Measurements from ENCODE around the gene RALGPS1.

Gene RALGPS1

DNA sequence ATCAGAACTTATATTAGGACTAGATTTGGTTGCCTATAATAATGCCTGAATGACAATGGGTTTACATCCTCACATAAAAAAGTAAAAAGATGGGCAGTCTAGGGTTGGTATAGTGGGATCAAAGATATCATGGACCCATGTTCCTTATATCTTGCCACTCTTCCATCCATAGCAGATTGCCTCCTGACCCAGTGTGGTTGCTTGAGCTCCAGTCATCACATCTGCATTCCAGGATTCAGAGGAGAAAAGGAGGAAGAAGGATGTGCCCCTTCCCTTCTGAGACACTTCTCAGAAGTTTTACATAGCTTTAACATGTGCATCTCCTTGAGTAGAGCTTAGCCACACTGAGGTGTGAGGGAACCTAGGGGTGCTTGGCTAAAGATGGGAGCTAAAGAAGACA is 22.9 kb downstream of the RALGPS1 start:
- TF ChIP-seq, protein P1, sequence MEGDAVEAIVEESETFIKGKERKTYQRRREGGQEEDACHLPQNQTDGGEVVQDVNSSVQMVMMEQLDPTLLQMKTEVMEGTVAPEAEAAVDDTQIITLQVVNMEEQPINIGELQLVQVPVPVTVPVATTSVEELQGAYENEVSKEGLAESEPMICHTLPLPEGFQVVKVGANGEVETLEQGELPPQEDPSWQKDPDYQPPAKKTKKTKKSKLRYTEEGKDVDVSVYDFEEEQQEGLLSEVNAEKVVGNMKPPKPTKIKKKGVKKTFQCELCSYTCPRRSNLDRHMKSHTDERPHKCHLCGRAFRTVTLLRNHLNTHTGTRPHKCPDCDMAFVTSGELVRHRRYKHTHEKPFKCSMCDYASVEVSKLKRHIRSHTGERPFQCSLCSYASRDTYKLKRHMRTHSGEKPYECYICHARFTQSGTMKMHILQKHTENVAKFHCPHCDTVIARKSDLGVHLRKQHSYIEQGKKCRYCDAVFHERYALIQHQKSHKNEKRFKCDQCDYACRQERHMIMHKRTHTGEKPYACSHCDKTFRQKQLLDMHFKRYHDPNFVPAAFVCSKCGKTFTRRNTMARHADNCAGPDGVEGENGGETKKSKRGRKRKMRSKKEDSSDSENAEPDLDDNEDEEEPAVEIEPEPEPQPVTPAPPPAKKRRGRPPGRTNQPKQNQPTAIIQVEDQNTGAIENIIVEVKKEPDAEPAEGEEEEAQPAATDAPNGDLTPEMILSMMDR (IDR thresholded peaks at IDR 0.05; ENCODE audit: borderline replicate concordance, insufficient read depth, low read depth, low read length): no peak
- no peak overlapping the region for H3K4me3 ChIP-seq (ENCODE audit: low read depth, low read length)

DNA sequence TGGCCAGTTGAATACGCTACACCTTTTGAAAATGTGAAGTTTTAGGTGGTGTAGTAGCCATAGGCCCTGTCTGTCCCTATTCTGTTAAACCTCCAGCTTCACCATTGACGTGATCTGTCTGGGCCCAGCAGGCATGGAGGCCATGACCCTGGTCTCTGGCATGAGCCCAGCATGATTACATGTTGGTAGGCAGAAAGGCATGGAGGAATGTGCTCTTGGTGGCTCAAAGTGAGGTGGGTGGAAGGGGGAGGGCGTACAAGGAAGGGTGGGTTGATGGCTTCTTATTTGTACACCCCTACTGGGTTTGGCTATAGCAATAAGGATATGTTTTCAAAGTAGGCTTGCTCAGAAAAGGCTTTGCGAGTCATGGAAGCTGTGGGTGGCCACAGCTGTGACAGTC is 23.7 kb downstream of the RALGPS1 start:
- TF ChIP-seq, protein P1 (IDR thresholded peaks at IDR 0.05; ENCODE audit: borderline replicate concordance, insufficient read depth, low read depth, low read length): no peak
- H3K4me3 ChIP-seq (ENCODE audit: low read depth, low read length): no peak overlapping the region

DNA sequence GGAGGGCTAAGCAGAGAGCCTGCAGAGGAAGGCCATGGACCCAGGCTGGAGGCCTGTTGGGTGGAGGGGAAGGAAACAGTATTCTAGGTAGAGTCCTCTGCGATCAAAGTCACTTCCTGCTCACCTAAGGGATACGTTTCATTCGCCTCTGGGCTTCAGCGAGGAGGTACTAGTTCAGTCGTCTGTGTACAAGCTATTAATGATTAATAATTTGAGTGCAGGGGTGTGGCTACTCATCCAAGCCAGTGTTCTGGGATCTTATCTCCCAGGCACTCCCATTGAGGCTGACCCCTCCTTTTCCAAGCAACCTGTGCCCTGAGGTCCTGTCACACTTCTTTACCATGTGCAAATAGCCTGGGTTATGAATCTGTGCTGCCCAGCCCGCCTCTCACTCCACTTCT is 25.2 kb downstream of the RALGPS1 start:
- TF ChIP-seq, protein P1 (IDR thresholded peaks at IDR 0.05; ENCODE audit: borderline replicate concordance, insufficient read depth, low read depth, low read length): no peak

DNA sequence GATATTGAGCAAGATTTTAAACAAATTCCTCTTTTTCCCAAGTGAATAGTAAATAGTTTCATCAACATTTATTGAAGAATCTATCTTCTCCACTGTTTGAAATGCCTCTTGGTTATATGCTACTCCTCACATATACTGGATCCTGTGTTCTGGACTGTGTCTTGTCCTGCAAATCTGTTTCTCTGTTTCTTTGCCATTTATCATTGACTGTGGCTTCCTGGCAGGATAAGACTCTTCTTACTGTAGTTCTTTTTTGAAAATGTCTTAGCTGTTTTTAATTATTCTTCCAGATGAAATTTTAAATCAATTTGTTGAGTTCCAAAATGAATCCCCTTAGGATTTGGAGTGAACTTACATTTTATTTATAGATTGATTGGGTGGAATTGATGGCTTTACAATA is 27.8 kb downstream of the RALGPS1 start:
- TF ChIP-seq, protein P1 (IDR thresholded peaks at IDR 0.05; ENCODE audit: borderline replicate concordance, insufficient read depth, low read depth, low read length): no peak
- H3K4me3 ChIP-seq (ENCODE audit: low read depth, low read length): no peak overlapping the region

More for the DNA sequence above, 25.2 kb downstream of the RALGPS1 start:
- no peak overlapping the region for H3K4me3 ChIP-seq (ENCODE audit: low read depth, low read length)

DNA sequence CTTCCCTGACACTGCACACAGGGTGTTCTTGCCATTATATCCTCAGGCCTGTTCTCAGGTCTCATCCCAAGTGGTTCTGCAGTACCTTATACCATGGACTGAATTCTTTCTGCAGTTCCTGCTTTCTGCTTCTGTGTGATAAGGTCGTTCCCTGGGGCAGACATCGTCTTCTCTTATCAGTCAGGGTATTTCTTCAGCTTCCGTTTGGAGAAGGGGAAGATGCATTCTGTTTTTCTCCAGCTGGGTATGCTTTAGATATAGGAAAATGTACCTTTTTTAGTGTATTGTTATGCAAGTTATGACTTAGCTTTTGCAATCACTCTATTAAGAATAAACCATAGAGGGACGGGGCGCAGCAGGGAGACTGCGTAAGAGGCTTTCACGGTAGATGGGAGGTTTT is 31.1 kb downstream of the RALGPS1 start:
- no peak overlapping the region for H3K4me3 ChIP-seq (ENCODE audit: low read depth, low read length)
- TF ChIP-seq, protein P1 (IDR thresholded peaks at IDR 0.05; ENCODE audit: borderline replicate concordance, insufficient read depth, low read depth, low read length): no peak

DNA sequence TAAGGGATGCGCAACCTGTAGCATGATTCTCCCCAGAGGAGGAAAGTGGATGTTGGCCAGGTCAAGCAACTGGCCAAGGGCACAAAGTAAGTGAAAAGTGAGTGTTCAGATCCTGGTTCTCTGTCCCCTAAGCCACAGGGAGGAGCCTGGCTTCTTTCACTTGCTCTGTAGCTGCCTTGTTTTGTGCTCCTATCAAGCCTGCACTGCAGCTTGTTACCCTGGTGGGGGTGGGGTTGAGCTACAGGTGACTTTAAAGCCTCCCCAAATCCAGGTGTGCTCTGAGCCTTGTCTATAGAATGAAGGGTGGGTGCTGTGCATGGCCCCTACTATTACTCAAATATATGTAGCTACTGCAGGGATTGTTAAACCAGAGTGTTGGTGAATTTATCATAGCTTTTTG is 32.9 kb downstream of the RALGPS1 start:
- TF ChIP-seq, protein P1 (IDR thresholded peaks at IDR 0.05; ENCODE audit: borderline replicate concordance, insufficient read depth, low read depth, low read length): peak; percentile 28; the same call in 1 of the 2 replicates
- no peak overlapping the region for H3K4me3 ChIP-seq (ENCODE audit: low read depth, low read length)

DNA sequence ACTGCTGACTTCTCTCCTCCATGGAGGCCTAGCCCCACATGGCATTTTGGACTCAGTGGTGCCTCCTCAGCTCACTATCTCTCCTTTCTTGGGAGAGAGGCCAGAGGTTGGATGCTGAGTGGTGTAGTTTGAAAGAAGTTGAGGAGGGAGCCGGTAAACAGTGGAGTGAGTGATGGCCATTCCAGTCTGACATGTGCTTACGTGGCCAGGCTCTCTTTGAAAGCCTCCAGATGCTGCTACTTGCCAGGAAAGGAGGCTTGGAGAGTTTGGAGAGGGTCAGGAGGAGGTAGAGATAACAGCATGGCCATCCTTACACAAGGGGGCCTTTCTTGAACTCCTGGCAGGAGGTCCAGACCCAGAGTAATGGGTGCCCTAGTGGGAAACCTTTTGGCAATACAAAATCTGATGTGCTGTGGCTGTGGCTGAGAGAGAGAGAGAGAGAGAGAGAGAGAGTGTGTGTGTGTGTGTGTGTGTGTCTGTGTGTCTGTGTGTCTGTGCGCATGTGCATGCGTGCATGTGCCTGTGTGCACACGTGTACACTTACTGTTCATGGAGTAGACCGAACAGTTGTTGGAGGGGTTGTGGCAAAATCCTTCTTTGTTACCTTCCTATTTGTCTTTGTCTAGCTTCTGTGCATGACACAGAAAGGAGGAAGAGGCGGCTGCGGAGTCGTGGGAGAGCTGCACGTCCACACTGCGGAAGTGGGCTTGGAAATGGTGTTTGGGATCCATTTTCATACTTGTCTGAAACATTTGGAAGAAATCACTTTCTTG is 37.8 kb downstream of the RALGPS1 start:
- TF ChIP-seq, protein P1 (IDR thresholded peaks at IDR 0.05; ENCODE audit: borderline replicate concordance, insufficient read depth, low read depth, low read length): no peak
- no peak overlapping the region for H3K4me3 ChIP-seq (ENCODE audit: low read depth, low read length)

Measured in GM12875 (cell line).